ENCODE results near the gene WDFY1.
"Not testable (repeated sequence)": the region's sequence is repeated elsewhere in the genome, so short reads cannot be mapped to it uniquely, and the experiment has no call there.

WDFY1 gene

GRCh38 chr2:223945755-223946154, 620 bp upstream of the WDFY1 start:
- no peak overlapping the region for H3K27ac ChIP-seq
- TF ChIP-seq ZFX (IDR thresholded peaks at IDR 0.05) (no peak), CTCF (conservative IDR thresholded peaks at IDR 0.05) (no peak)

GRCh38 chr2:223944166-223944702, 901 bp downstream of the WDFY1 start:
- no peak for TF ChIP-seq ZFX (IDR thresholded peaks at IDR 0.05)
- no peak for TF ChIP-seq CTCF (conservative IDR thresholded peaks at IDR 0.05)
- H3K27ac ChIP-seq = peak overlapping the region; percentile 85

GRCh38 chr2:223943561-223944008, 1.6 kb downstream of the WDFY1 start:
- TF ChIP-seq CTCF (conservative IDR thresholded peaks at IDR 0.05) = no peak
- TF ChIP-seq ZFX (IDR thresholded peaks at IDR 0.05) = no peak
- no peak overlapping the region for H3K27ac ChIP-seq

- no peak overlapping the region for H3K27ac ChIP-seq
- TF ChIP-seq CTCF (conservative IDR thresholded peaks at IDR 0.05) = no peak
- TF ChIP-seq ZFX (IDR thresholded peaks at IDR 0.05) = no peak
These were observed 2.0 kb downstream of the WDFY1 start for GRCh38 chr2:223943135-223943534.

- no peak overlapping the region for H3K27ac ChIP-seq
- no peak for TF ChIP-seq CTCF (conservative IDR thresholded peaks at IDR 0.05)
- no peak for TF ChIP-seq ZFX (IDR thresholded peaks at IDR 0.05)
These were observed 3.4 kb downstream of the WDFY1 start for GRCh38 chr2:223941579-223942277.

- H3K27ac ChIP-seq = not testable (repeated sequence)
These were observed 5.7 kb downstream of the WDFY1 start for GRCh38 chr2:223939438-223939837.

GRCh38 chr2:223937535-223937934, 7.6 kb downstream of the WDFY1 start:
- H3K27ac ChIP-seq = no peak overlapping the region
- TF ChIP-seq CTCF (conservative IDR thresholded peaks at IDR 0.05) = no peak
- no peak for TF ChIP-seq ZFX (IDR thresholded peaks at IDR 0.05)

- H3K27ac ChIP-seq = no peak overlapping the region
- no peak for TF ChIP-seq ZFX (IDR thresholded peaks at IDR 0.05)
- TF ChIP-seq CTCF (conservative IDR thresholded peaks at IDR 0.05) = no peak
These were observed 8.2 kb downstream of the WDFY1 start for GRCh38 chr2:223936862-223937326.

Measured in C4-2B (cell line).